GM23338 (cell line): ENCODE data around the gene SCG3. TPM values are rescaled to one million over a fixed set of nuclear protein-coding genes. Genes with fewer than 3 reads are reported as not detected.

Experiments
- ATAC-seq: fragments of 200-7000 bp; cut with Tn5 transposase; 3 replicates; pipeline ENCODE4 v1.9.1; 2020
- DNase-seq: peaks from one replicate; pipeline ENCODE4 v3.0.0-alpha.2; 2015; ENCODE audit warnings: low spot score
- H2AFZ ChIP-seq: fragments of 200-600 bp; sonication (generic); 2 replicates; pipeline ENCODE4 v1.8.0; 2016; ENCODE audit warnings: antibody characterized with exemption, mild to moderate bottlenecking, moderate library complexity
- H3F3A ChIP-seq: fragments of 200-600 bp; sonication (generic); replicated peaks from 2 replicates; pipeline ENCODE4 v1.8.0; 2017; ENCODE audit warnings: antibody characterized with exemption, mixed run types, low read depth
- H3K27ac ChIP-seq: fragments of 200-600 bp; sonication (generic); 2 replicates; pipeline ENCODE4 v1.6.1; 2016; ENCODE audit warnings: low read depth
- H3K27me3 ChIP-seq: fragments of 200-600 bp; sonication (generic); 2 replicates; pipeline ENCODE4 v1.8.0; 2016; ENCODE audit warnings: mild to moderate bottlenecking, mixed run types, moderate library complexity; ENCODE audit not compliant: insufficient read depth
- H3K36me3 ChIP-seq: fragments of 200-600 bp; sonication (generic); 2 replicates; pipeline ENCODE4 v1.8.0; 2016; ENCODE audit warnings: mild to moderate bottlenecking; ENCODE audit not compliant: insufficient read depth
- H3K4me1 ChIP-seq: fragments of 200-600 bp; sonication (generic); 2 replicates; pipeline ENCODE4 v1.8.0; 2016; ENCODE audit warnings: mild to moderate bottlenecking, moderate library complexity; ENCODE audit not compliant: insufficient read depth
- H3K4me2 ChIP-seq: fragments of 200-600 bp; sonication (generic); 2 replicates; pipeline ENCODE4 v1.7.1; 2017; ENCODE audit warnings: mixed run types
- H3K4me3 ChIP-seq: fragments of 200-600 bp; sonication (generic); 2 replicates; pipeline ENCODE4 v1.6.1; 2016; ENCODE audit warnings: mixed run types
- H3K79me2 ChIP-seq: fragments of 200-600 bp; sonication (generic); replicated peaks from 2 replicates; pipeline ENCODE4 v1.8.0; 2017; ENCODE audit warnings: mild to moderate bottlenecking; ENCODE audit not compliant: insufficient read depth
- H3K9me2 ChIP-seq: fragments of 200-600 bp; sonication (generic); 2 replicates; pipeline ENCODE4 v1.8.0; 2017; ENCODE audit not compliant: insufficient read depth
- H4K20me1 ChIP-seq: fragments of 200-600 bp; sonication (generic); replicated peaks from 2 replicates; pipeline ENCODE4 v1.8.0; 2017; ENCODE audit warnings: mild to moderate bottlenecking; ENCODE audit not compliant: insufficient read depth
- H3K27ac Mint-ChIP-seq: 2 replicates; pipeline ENCODE4 v1.8.0; 2020; ENCODE audit warnings: inconsistent platforms, mild to moderate bottlenecking, moderate library complexity, mixed read lengths
- H3K27me3 Mint-ChIP-seq: 3 replicates; pipeline ENCODE4 v1.8.0; 2022; ENCODE audit warnings: low read depth, mild to moderate bottlenecking, moderate library complexity, mixed read lengths, inconsistent platforms; ENCODE audit not compliant: insufficient read depth, poor library complexity
- H3K36me3 Mint-ChIP-seq: 3 replicates; pipeline ENCODE4 v1.8.0; 2021; ENCODE audit warnings: low read depth, mild to moderate bottlenecking, inconsistent platforms, moderate library complexity, mixed read lengths
- H3K4me1 Mint-ChIP-seq: 3 replicates; pipeline ENCODE4 v1.8.0; 2020; ENCODE audit warnings: mild to moderate bottlenecking, inconsistent platforms, mixed read lengths
- H3K4me3 Mint-ChIP-seq: 3 replicates; pipeline ENCODE4 v1.8.0; 2021; ENCODE audit warnings: moderate library complexity, mild to moderate bottlenecking, inconsistent platforms, mixed read lengths
- H3K9me3 Mint-ChIP-seq: 3 replicates; pipeline ENCODE4 v1.8.0; 2020; ENCODE audit warnings: moderate library complexity, mild to moderate bottlenecking, inconsistent platforms, mixed read lengths
- CREB1 ChIP-seq: fragments of 250-450 bp; sonication (Bioruptor Pico); IDR thresholded peaks from 2 replicates; pipeline ENCODE4 v1.5.0; 2020; ENCODE audit warnings: low read depth, mild to moderate bottlenecking, moderate library complexity
- JUNB ChIP-seq: IDR thresholded peaks from one replicate; pipeline ENCODE4 v1.6.1; 2016; ENCODE audit warnings: antibody characterized with exemption; ENCODE audit not compliant: unreplicated experiment
- NANOG ChIP-seq: IDR thresholded peaks from 2 replicates; pipeline ENCODE4 v1.6.1; 2016; ENCODE audit warnings: antibody characterized with exemption, borderline replicate concordance
- POLR2AphosphoS5 ChIP-seq: IDR thresholded peaks from 2 replicates; pipeline ENCODE4 v1.6.1; 2016; ENCODE audit warnings: antibody characterized with exemption, low read depth
- STAT1 ChIP-seq: IDR thresholded peaks from one replicate; pipeline ENCODE4 v1.6.1; 2016; ENCODE audit warnings: antibody characterized with exemption; ENCODE audit not compliant: unreplicated experiment
- ZNF114 ChIP-seq: fragments of 250-450 bp; sonication (Bioruptor Pico); IDR thresholded peaks from 2 replicates; pipeline ENCODE4 v1.5.0; 2020; ENCODE audit warnings: mild to moderate bottlenecking, moderate library complexity
- ZNF331 ChIP-seq: fragments of 250-450 bp; sonication (Bioruptor Pico); IDR thresholded peaks from 2 replicates; pipeline ENCODE4 v1.5.0; 2020; ENCODE audit warnings: low read depth, mild to moderate bottlenecking, moderate library complexity
- ZNF462 ChIP-seq: fragments of 250-450 bp; sonication (Bioruptor Pico); IDR thresholded peaks from 2 replicates; pipeline ENCODE4 v1.5.0; 2020; ENCODE audit warnings: mild to moderate bottlenecking, moderate library complexity
- polyA plus RNA-seq: library from polyadenylated mRNA; unstranded; fragments of >200 nt; fragmentation: Nextera tagmentation; extraction: Ambion mirVana; gene quantifications from 2 replicates; pipeline ENCODE4 v1.2.1, GENCODE V29; 2016
- total RNA-seq: library from RNA; depleted of rRNA; stranded (reverse); fragments of >200 nt; shearing (Covaris generic); gene quantifications from 2 replicates; pipeline ENCODE4 v1.2.3, GENCODE V29; 2014
- TF ChIP-seq, protein P1 (sequence below), 2 experiments: fragments of 200-600 bp in 1 of 2; sonication (generic) in 1 of 2; conservative IDR thresholded peaks; 2 replicates each; pipeline versions ENCODE4 v1.5.1 to v1.6.1; 2016 to 2017; ENCODE audit warnings: antibody characterized with exemption in 2 of 2, low read depth in 2 of 2, mild to moderate bottlenecking in 2 of 2, moderate library complexity in 1 of 2
- TF ChIP-seq, protein P2 (sequence below): IDR thresholded peaks from one replicate; pipeline ENCODE4 v1.6.1; 2018; ENCODE audit warnings: antibody characterized with exemption; ENCODE audit not compliant: unreplicated experiment
- TF ChIP-seq, protein P3 (sequence below): IDR thresholded peaks from 2 replicates; pipeline ENCODE4 v1.6.1; 2016; ENCODE audit warnings: antibody characterized with exemption

SCG3 gene
- total and polyA plus RNA-seq, 2 experiments from 2014 or later, result 44.2 to 99.5 TPM

DNA sequence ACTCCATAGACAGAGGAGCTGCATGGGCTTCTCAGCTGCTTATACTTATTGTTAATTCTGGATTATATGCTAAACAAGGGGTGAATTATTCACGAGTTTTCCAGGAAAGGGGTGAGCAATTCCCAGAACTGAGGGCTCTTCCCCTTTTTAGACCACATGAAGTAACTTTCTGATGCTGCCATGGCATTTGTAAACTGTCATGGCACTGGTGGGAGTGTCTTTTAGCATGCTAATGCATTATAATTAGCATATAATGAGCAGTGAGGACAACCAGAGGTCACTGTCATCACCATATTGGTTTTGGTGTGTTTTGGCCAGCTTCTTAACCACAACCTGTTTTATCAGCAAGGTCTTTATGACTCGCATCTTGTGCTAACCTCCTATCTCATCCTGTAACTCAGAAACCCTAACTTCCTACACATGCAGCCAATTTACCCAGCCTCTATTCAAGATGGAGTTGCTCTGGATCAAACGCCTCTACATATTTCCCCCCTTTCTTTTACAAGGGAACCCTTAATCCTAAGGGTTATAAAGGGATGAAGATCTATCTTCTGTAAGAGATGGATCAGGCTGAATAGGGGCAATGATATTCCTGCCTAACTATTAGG is 46.6 kb upstream of the SCG3 start:
- Histone ChIP-seq H3K27me3 (peaks cover 23% of the 10 kb centered on the region), H4K20me1 (no peaks in the 10 kb centered on the region), H3K79me2 (no peaks in the 10 kb centered on the region), H3K9me2 (0 out of 2 replicates have a peak, but pooled peaks cover 4% of the 10 kb centered on the region), H3K4me1 (no peaks in the 10 kb centered on the region), H2AFZ (no peak overlapping the region), H3K4me2 (no peak overlapping the region), H3K4me3 (no peak overlapping the region), H3K36me3 (no peaks in the 10 kb centered on the region), H3F3A (no peaks in the 10 kb centered on the region), H3K27ac (no peak overlapping the region)
- no peaks in the 10 kb centered on the region for H3K9me3 Mint-ChIP-seq
- H3K27ac Mint-ChIP-seq, result no peak overlapping the region
- no peaks in the 10 kb centered on the region for H3K36me3 Mint-ChIP-seq
- TF ChIP-seq ZNF462 (CRISPR knock-in tag), result no peak
- TF ChIP-seq NANOG, result no peak
- no peak for TF ChIP-seq POLR2AphosphoS5
- TF ChIP-seq ZNF331 (CRISPR knock-in tag), result no peak
- no peak for TF ChIP-seq CREB1
- TF ChIP-seq JUNB, result no peak
- no peak for TF ChIP-seq STAT1
- TF ChIP-seq, protein P1, sequence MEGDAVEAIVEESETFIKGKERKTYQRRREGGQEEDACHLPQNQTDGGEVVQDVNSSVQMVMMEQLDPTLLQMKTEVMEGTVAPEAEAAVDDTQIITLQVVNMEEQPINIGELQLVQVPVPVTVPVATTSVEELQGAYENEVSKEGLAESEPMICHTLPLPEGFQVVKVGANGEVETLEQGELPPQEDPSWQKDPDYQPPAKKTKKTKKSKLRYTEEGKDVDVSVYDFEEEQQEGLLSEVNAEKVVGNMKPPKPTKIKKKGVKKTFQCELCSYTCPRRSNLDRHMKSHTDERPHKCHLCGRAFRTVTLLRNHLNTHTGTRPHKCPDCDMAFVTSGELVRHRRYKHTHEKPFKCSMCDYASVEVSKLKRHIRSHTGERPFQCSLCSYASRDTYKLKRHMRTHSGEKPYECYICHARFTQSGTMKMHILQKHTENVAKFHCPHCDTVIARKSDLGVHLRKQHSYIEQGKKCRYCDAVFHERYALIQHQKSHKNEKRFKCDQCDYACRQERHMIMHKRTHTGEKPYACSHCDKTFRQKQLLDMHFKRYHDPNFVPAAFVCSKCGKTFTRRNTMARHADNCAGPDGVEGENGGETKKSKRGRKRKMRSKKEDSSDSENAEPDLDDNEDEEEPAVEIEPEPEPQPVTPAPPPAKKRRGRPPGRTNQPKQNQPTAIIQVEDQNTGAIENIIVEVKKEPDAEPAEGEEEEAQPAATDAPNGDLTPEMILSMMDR (conservative IDR thresholded peaks at IDR 0.05; ENCODE audit: low read depth in 2 of 2), result no peak
- TF ChIP-seq, protein P2, sequence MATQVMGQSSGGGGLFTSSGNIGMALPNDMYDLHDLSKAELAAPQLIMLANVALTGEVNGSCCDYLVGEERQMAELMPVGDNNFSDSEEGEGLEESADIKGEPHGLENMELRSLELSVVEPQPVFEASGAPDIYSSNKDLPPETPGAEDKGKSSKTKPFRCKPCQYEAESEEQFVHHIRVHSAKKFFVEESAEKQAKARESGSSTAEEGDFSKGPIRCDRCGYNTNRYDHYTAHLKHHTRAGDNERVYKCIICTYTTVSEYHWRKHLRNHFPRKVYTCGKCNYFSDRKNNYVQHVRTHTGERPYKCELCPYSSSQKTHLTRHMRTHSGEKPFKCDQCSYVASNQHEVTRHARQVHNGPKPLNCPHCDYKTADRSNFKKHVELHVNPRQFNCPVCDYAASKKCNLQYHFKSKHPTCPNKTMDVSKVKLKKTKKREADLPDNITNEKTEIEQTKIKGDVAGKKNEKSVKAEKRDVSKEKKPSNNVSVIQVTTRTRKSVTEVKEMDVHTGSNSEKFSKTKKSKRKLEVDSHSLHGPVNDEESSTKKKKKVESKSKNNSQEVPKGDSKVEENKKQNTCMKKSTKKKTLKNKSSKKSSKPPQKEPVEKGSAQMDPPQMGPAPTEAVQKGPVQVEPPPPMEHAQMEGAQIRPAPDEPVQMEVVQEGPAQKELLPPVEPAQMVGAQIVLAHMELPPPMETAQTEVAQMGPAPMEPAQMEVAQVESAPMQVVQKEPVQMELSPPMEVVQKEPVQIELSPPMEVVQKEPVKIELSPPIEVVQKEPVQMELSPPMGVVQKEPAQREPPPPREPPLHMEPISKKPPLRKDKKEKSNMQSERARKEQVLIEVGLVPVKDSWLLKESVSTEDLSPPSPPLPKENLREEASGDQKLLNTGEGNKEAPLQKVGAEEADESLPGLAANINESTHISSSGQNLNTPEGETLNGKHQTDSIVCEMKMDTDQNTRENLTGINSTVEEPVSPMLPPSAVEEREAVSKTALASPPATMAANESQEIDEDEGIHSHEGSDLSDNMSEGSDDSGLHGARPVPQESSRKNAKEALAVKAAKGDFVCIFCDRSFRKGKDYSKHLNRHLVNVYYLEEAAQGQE, result no peak
- TF ChIP-seq, protein P3, sequence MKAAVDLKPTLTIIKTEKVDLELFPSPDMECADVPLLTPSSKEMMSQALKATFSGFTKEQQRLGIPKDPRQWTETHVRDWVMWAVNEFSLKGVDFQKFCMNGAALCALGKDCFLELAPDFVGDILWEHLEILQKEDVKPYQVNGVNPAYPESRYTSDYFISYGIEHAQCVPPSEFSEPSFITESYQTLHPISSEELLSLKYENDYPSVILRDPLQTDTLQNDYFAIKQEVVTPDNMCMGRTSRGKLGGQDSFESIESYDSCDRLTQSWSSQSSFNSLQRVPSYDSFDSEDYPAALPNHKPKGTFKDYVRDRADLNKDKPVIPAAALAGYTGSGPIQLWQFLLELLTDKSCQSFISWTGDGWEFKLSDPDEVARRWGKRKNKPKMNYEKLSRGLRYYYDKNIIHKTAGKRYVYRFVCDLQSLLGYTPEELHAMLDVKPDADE, result no peak
- TF ChIP-seq ZNF114 (CRISPR knock-in tag), result no peak
- H3K4me3 Mint-ChIP-seq, result no peak overlapping the region
- no peaks in the 10 kb centered on the region for H3K4me1 Mint-ChIP-seq
- peaks cover 5% of the 10 kb centered on the region for H3K27me3 Mint-ChIP-seq
- DNase-seq (no peak), ATAC-seq (no peak)
